Inflammatory macrophage treated with lipopolysaccharide for 1 hour (primary cell): ENCODE measurements around the gene CHST15.

Experiments
- DNase-seq, 2 donors: peaks; one replicate each; pipeline ENCODE4 v3.0.0-alpha.2; 2020 to 2022

CHST15 gene

GRCh38 chr10:124092860-124093773 lies at the start of gene CHST15:
CHST15 (minus strand) TSS chr10:124093598; CDS start chr10:124046212, 47,386 bp downstream.
- peak; percentile 44 to 52 for DNase-seq

- DNase-seq = peak; percentile 43 to 51
Measured at GRCh38 chr10:124142960-124143359, 49.6 kb upstream of the CHST15 start.

GRCh38 chr10:124142006-124142739 lies 48.8 kb upstream of the CHST15 start:
- no peak for DNase-seq

GRCh38 chr10:124138883-124139348 lies 45.5 kb upstream of the CHST15 start:
- DNase-seq = no peak

- no peak for DNase-seq
Measured at GRCh38 chr10:124138195-124138882, 44.9 kb upstream of the CHST15 start.

- no peak for DNase-seq
Measured at GRCh38 chr10:124134251-124134893, 41.0 kb upstream of the CHST15 start.

- no peak for DNase-seq
Measured at GRCh38 chr10:124132876-124133275, 39.5 kb upstream of the CHST15 start.

GRCh38 chr10:124132306-124132705 lies 38.9 kb upstream of the CHST15 start:
- no peak for DNase-seq

GRCh38 chr10:124131172-124131571 lies 37.8 kb upstream of the CHST15 start:
- DNase-seq = no peak

GRCh38 chr10:124130198-124130900 lies 37.0 kb upstream of the CHST15 start:
- DNase-seq = peak in 1 of 2 donors; percentile 37

GRCh38 chr10:124129471-124129870 lies 36.1 kb upstream of the CHST15 start:
- DNase-seq = peak; percentile 79 to 93

GRCh38 chr10:124128811-124129145 lies 35.4 kb upstream of the CHST15 start:
- DNase-seq = no peak

- no peak for DNase-seq
Measured at GRCh38 chr10:124127965-124128810, 34.8 kb upstream of the CHST15 start.

- DNase-seq = no peak
Measured at GRCh38 chr10:124127563-124127962, 34.2 kb upstream of the CHST15 start.

GRCh38 chr10:124126983-124127385 lies 33.6 kb upstream of the CHST15 start:
- DNase-seq = no peak

- DNase-seq = peak; percentile 71 to 75
Measured at GRCh38 chr10:124126145-124126982, 33.0 kb upstream of the CHST15 start.

GRCh38 chr10:124125305-124126116 lies 32.1 kb upstream of the CHST15 start:
- DNase-seq = no peak

- DNase-seq = no peak
Measured at GRCh38 chr10:124124769-124125161, 31.4 kb upstream of the CHST15 start.

GRCh38 chr10:124124123-124124768 lies 30.8 kb upstream of the CHST15 start:
- DNase-seq = no peak
